ENCODE results near the gene ACSS1.

Gene ACSS1

GRCh38 chr20:25058847-25059810, 1.2 kb upstream of the ACSS1 start:
- no peak for DNase-seq (ENCODE audit: low read depth)

- no peak for DNase-seq (ENCODE audit: low read depth)
These were observed 497 bp downstream of the ACSS1 start for GRCh38 chr20:25057234-25058050.

DNA sequence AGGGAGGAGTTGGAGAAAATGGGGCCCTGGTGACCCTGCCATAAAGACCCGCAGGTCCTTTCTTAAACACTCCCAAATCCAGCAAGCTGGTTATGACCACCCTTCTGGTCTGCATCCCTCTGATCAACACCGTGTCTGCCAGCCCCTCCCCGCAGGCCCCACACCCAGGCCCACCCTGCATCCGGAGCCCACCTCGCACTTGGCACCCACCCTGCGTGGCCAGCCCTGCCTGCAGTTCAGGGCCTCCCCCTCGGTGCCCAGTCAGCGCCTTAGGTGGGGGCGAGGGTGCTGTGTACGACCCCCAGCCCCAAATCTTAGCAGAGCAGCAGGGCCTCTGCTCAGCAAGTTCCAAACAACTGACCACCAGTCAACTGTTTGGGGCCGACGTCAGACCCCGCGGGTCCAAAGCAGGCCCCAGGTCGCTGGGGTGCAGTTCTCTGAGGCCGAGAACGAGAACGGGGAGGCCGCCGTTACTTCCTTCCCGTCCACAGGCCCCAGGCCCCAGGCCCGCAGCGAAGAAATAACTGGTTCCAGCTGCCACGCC, 1.2 kb downstream of the ACSS1 start:
- DNase-seq (ENCODE audit: low read depth): no peak

DNA sequence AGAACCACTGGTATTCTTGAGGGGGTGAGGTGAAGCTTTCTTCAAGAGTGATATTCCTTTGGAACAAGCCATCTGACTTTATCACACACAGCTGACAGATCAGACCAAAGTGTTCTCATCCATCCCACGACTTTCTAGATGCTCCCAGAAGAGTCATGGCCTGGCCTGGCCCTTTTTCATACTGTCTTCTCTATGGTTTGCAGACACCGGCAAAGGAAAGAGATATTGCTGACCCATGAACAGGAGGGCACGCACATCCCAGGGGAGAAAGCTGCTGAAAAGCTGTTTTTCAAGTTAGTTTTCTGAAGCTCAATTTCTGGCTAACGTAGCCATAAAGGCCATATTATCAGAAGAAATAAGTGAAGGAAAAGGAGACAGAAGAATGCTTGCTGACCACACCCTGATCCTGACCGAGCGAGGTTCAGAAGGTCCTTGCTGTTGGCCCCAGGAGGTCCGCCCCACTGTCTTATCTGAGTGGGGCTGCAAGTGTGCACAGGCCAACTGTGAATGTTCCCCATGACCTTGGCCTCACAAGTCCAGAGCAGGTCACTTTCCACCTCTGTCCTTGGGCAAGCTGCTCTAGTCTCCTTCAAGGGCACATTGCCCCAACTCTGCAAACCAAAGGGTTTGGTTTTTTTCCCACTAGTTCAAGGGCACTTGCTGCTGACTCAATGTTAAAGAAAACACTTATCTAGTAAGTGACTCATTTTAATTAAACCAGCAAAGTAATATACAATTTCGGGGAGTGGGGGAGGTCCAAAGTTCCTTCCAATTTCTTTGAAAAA, 2.0 kb downstream of the ACSS1 start:
- no peak for DNase-seq (ENCODE audit: low read depth)

DNA sequence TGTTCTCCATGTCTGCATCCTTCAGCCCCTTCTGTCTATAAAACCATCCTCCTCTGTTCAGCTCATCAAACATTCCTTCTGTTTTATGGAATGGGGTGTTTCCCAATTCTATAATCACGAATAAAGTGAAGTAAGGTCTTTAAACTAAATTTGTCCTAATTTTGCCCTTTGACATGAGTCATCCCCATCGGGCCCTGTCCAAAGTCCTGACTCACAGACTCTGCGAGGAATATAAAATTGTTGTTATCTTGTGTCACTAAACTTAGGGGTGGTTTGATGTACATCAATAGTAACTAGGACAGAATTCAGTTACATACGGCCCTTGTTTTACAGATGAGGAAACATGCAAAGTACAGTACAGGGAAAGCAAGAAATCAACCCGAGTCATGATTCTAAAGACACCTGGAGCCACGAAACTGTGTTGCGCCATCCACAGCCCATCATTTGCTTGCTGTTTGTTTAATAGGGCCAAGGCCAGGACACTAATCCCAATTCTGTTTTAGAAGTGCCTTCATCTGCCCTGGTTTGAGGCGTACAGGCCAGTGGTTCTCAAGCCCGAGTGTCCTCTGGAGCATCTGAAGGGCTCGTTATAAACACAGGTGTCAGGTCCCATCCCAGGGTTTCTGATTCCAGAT, 2.8 kb downstream of the ACSS1 start:
- DNase-seq (ENCODE audit: low read depth): no peak

DNA sequence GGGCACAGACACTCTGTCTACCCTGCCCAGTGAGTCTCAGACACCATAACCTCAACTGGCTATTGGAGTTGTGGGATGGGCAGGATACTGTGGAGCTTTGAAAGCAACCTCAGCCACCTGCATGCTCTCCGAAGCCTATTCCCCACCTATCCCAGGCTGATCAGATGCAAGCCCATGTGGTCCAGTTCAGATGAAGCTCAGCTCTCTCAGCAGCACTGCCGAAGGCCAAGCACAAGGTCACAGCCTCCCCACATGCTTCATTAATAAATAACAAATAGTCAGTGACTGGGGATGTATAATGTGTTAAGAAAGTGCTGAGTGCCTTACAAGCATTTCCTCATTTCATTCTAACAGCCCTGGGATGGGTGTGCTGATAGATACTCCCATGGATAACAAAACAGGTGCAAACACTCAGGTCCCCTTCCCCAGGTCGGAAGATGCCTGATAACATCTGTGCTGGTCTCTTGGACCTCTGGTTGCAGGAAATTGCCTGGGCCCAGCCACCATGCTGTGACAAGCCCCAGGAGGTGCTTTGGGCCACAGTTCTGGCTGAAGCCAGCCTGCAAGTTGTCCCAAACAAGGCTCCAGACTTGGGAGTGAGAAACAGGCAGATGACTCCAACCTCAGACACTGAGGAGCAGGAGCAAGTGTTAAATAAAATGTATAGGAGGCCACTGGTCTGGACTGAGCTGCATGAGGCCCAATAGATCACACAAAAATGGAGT, 3.7 kb downstream of the ACSS1 start:
- no peak for DNase-seq (ENCODE audit: low read depth)

DNA sequence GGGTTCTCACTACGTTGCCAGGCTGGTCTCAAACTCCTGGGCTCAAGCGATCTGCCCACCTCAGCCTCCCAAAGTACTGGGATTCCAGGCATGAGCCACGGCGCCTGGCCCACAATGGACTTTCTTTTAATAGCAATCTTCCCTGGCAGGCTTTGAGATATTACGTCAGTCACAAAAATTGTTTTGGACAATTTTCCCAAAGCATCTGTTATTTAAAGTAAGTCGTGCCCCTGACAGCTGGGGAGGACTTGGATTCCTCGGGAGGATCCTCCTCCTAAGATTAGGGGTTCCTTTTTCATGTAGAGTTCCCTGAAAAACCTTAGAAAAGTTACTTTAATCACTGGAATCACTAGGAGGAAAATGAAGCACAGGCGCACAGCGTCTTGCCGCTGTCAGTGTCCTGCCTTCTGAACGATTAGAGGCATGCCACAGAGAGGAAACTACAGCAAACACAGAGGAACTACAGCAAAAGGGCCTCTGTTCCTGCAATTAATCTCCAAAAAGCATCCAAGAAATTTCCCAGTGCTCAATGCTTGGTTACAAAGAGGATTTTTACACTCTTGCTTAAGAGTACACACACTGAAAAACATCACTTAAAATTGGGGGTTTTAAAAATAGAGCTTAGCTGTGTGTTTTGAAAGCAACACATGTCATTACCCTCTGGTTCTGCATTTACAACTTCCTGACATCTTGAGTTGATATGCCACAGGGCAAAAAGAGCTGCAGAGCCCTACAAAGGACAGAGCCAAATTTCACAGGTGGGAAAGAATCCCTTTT, 4.5 kb downstream of the ACSS1 start:
- DNase-seq (ENCODE audit: low read depth): peak; percentile 54

- peak; percentile 51 for DNase-seq (ENCODE audit: low read depth)
These were observed 5.4 kb downstream of the ACSS1 start for GRCh38 chr20:25052255-25053194.

DNA sequence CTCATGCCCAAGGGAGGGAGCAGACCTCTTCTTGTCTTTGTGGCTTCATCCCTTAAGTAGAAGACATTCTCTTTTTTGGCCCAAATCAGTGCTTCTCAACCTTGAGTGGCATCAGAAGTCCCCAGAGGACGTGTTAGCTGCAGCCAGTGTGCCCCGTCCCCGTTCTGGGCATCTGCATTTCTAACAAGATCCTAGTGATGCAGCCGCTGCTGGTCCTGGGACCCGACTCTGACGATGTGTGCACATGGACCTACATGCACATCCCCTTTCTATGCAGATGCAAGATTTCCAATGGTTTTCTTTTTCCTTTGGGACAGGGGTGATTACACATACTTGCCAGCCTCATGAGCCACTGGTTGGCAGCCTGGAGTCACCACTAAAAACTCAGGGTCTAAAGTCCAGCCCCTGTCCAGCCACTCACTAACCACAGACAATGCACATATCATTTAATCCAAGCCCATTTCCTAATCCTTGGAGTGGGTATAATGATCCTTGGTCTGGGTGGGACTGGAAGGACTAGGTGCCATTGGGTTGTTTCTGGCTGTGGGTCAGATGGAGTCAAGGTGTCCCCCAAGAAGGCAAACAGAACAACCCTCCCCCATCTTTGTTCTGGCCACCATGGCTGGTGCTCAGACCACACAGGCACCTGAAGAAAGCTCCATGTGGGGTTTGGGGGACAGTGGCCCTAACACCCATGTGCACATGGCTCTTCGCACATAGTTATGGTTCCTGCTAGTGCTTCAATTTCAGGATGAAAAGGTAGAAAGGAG, 6.4 kb downstream of the ACSS1 start:
- no peak for DNase-seq (ENCODE audit: low read depth)

GRCh38 chr20:25050501-25051350, 7.2 kb downstream of the ACSS1 start:
- DNase-seq (ENCODE audit: low read depth): no peak

DNA sequence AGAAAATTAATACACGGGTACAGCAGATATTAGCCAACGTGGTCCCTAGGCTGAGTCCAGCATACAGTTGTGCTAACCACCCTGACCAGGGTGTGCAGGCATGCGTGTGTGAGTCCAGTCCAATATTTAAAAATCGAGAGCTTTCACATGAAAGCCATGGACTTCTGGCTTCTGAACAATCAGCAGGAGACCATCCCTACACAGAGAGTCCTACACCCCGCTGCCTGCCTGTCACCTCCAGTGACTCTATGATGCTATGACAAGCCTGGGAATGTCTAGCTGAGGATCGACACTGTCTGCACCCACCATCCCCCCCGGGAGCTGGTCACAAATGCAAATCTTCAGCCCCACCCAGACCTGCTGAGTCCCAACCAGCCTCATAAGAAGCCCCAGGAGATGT, 7.9 kb downstream of the ACSS1 start:
- DNase-seq (ENCODE audit: low read depth): no peak

DNA sequence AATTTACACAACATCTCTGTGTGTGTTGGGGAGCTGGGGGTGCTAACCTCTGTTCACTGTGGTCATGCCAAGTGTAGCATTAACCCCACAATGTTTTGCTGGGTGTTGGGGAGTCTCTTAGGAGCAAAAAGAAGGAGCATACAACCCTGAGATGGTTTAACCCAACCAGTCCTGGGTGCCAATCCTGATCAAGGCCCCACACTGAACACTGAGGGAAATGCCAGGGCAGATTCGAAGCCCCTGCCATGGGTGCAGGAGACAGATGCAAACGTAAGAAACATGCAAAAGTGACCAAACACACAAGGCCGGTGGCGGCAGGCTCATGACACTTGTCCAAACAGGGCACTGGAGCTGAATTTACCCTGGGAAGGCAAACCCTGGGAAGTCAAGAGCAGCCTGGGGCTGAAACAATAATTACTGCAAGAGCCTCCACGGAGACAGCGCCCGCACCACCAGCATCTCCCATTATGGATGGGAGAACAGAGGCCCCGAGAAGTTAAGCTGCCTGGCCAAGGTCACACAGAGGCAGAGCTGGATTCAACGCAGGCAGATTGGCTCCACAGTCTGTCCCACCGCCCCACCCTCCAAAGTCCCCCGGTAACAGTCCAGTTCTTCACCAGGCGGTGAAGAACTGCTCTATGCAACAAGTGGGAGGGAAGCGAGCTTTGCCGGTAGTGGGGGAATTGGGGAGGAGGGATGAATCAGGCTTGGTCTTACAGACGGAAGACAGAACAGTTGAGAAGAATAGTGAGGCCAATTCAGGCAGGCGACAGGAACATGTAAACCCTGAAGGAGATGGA, 8.5 kb downstream of the ACSS1 start:
- no peak for DNase-seq (ENCODE audit: low read depth)

DNA sequence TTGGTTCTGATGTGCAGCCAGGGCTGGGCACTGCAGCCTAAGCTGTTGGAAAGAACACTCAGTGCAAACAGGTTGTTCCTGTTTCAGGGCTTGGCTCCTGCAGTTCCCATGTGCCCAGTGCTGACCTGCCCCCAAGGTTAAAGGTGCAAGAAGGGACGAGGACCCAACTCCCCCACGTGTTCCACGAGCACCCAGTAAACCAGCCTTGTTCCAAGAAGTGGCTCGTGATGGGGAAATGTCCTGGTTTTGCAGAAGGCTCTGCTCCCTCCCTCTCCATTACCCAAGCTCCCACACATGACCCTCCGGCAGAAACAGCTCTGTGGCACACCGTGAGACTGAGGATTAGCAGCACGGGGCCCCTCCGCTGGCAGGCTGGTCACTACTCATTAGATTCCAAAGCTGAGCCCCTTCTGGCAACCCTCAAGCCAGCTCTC, 9.4 kb downstream of the ACSS1 start:
- no peak for DNase-seq (ENCODE audit: low read depth)

DNA sequence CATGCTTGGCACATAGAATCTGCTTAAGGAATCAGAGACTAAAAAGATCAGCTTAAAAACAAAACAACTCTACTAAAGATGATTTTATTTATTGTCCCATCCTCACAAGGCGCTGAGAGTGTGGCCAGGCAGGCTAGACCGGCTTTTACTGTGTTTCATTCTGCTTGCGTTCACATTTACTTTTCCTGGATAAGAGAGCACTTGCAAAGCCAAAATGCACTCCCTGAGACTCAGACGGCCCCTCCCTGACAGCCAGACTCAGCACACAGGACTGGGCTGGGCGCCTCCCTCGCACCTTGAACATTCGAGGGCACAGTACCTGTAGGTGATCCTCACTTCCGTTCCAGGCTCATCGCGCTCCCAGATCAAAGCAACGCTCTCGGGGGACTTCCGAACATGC, 10.2 kb downstream of the ACSS1 start:
- DNase-seq (ENCODE audit: low read depth): no peak

DNA sequence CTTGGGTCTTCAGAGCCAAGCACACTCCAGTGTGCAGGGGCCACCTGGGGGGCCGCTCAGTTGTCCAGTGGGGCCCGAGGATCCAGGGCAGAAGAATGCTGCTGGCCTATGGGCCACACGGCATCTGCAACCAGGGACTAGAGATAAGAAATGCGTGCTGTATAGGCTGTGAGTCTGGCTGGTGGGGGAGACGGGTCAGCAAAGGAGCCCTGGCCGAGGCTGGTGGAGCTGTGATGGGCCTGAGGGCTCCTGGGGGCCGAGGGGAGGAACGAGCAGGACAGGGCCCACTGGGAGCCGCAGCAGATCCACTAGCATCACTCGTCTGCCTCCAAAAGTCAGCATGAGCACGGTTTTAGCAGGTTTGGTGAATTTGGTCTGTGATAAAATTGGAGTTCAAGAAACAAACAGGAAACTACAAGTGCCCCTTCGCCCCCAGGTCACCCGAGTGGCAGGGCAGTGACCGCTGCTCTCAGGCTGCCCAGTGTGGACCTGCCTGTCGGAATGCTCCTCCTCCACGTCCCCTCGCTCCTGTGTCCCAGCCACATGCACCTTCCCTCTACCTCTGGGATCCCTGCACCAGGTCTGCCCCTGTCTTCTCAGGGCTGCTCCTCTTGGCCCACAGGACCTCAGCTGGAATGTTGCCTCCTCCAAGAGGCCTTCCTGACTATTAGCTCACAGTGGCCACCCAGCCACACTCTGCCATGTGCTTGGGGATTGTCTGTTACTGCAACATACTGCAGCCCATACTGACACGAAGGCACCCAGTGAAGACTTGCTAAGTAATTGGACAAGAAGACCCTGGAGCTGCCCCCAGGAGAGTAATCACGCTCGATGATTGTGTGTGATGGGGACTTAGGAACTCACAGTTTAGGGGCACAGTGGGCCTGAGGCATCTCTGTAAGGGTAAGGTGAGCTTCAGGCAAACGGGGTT, 10.9 kb downstream of the ACSS1 start:
- DNase-seq (ENCODE audit: low read depth): no peak
